Spleen (tissue), 11 donors: Measurements from ENCODE around the gene LRP2. TPM values are rescaled to one million over a fixed set of nuclear protein-coding genes. Genes with fewer than 3 reads are reported as not detected.
A peak's percentile ranks its signal among the peaks of the same experiment; 100 is the strongest.

Source experiments
- DNase-seq: peaks from one replicate; pipeline ENCODE4 v3.0.0-alpha.2; 2020
- H3K27ac ChIP-seq, 8 donors: fragments of 200-600 bp; sonication (generic) in 7 of 8; 1 replicate in 4 of 8; 2 replicates in 4 of 8; pipeline versions ENCODE4 v1.5.0 to v1.8.0; 2016 to 2021; ENCODE audit warnings: inconsistent platforms in 4 of 8, mild to moderate bottlenecking in 4 of 8, moderate library complexity in 1 of 8
- H3K27me3 ChIP-seq, 7 donors: fragments of 200-600 bp; sonication (generic) in 6 of 7; replicated peaks in 1 of 7; 1 replicate in 4 of 7; 2 replicates in 3 of 7; pipeline versions ENCODE4 v1.5.0 to v1.8.0; 2016 to 2021; ENCODE audit warnings: inconsistent platforms in 3 of 7, mild to moderate bottlenecking in 1 of 7
- H3K36me3 ChIP-seq, 6 donors: fragments of 200-600 bp; sonication (generic) in 5 of 6; 1 replicate in 4 of 6; 2 replicates in 2 of 6; pipeline versions ENCODE4 v1.5.0 to v1.8.0; 2016 to 2021; ENCODE audit warnings: inconsistent platforms in 2 of 6
- H3K4me1 ChIP-seq, 6 donors: fragments of 200-600 bp; sonication (generic) in 5 of 6; 1 replicate in 3 of 6; 2 replicates in 3 of 6; pipeline versions ENCODE4 v1.5.0 to v1.8.0; 2016 to 2021; ENCODE audit warnings: inconsistent platforms in 3 of 6
- H3K4me3 ChIP-seq, 8 donors: fragments of 200-600 bp; sonication (generic) in 7 of 8; 1 replicate in 4 of 8; 2 replicates in 4 of 8; pipeline versions ENCODE4 v1.5.0 to v1.8.0; 2016 to 2021; ENCODE audit warnings: inconsistent platforms in 4 of 8, mild to moderate bottlenecking in 4 of 8, moderate library complexity in 2 of 8
- H3K9me3 ChIP-seq, 8 donors: fragments of 200-600 bp; sonication (generic) in 7 of 8; 1 replicate in 4 of 8; 2 replicates in 4 of 8; pipeline versions ENCODE4 v1.5.0 to v1.8.0; 2016 to 2021; ENCODE audit warnings: inconsistent platforms in 4 of 8
- POLR2A ChIP-seq, 3 donors: fragments of 450-650 bp; IDR thresholded peaks; one replicate each; pipeline ENCODE4 v1.5.1; 2017; ENCODE audit warnings: antibody characterized with exemption in 3 of 3, mild to moderate bottlenecking in 1 of 3
- POLR2AphosphoS5 ChIP-seq, 3 donors: sonication (generic); formaldehyde crosslinking; IDR thresholded peaks; one replicate each; pipeline ENCODE4 v1.5.1; 2017; ENCODE audit warnings: antibody characterized with exemption in 3 of 3
- WGBS, 5 donors: extraction: QIAGEN DNeasy Blood & Tissue Kit in 3 of 5; methylation state at CpG; one replicate each; pipeline versions ENCODE4 v1.1.5 to v1.1.7; 2013 to 2018; 5-methylcytosine and 5-hydroxymethylcytosine counted together
- intact Hi-C: fragments of 100-400 bp; cut with DNase I; formaldehyde crosslinking; loops from one replicate; pipeline ENCODE4 v1.15.0; 2023; ENCODE audit warnings: low total_unique reads
- polyA plus RNA-seq, 3 donors: library from polyadenylated mRNA; stranded (reverse); fragments of 200-250 nt; gene quantifications; one replicate each; pipeline ENCODE4 v1.2.1, GENCODE V29; 2013
- total RNA-seq, 7 donors: library from RNA; depleted of rRNA in 3 of 7; stranded (reverse); fragments of >200 nt in 3 of 7; fragmentation: NEBNext Ultra II Directional in 4 of 7; extraction: Animal tissue kit (Norgen Biotek cat#: 25700) in 4 of 7; gene quantifications; one replicate each; pipeline versions ENCODE4 v1.1.0 to v1.2.1, GENCODE V29; 2016 to 2021
- TF ChIP-seq, protein P1 (sequence below), 11 experiments: fragments of 200-600 bp in 7 of 11; fragments of 450-650 bp in 4 of 11; sonication (generic) in 4 of 11; IDR thresholded peaks in 8 of 11; conservative IDR thresholded peaks in 3 of 11; 1 replicate in 7 of 11; 2 replicates in 4 of 11; pipeline versions ENCODE4 v1.4.0 to v1.8.0; 2016 to 2021; ENCODE audit warnings: antibody characterized with exemption in 11 of 11, inconsistent platforms in 4 of 11, mild to moderate bottlenecking in 1 of 11
- donor health status: healthy with polysubstance abuse.
- donor health status: DM: no; HTN: no; CAD: no; lungs with moderate emphysema.
- donor health status: DM: no; HTN: no; CAD: no.
- donor health status: Bipolar disorder and iron deficiency.
- donor health status: healthy.
- donor health status: DM: no; HTN: no; CAD: no.
- donor health status: DM: yes; HTN: yes; CAD: no.

Gene LRP2
- total and polyA plus RNA-seq, 10 donors = not detected

DNA sequence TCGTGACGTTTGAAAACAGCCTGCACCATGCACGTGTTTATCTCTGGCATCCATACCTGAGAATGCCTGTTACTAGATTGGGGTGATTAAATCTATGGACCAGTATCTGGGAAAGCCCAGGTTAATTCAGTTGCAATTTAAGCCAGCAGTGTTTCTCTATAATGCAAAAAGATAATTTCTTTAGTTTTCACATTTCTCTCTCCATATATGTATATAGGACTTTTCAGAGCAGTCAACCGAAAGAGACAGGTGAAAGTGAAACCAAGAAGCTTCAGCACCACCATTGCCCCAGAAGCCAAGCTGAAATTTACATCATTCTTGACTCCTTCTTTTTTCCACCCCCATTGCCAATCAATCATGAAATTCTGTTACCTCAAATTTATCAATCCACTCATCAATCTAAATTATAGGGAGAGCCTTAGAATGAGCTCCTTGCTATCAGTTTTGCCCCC lies 2.7 kb upstream of the LRP2 start:
- DNase-seq = no peak
- WGBS, 5 donors = 2 to 5% (median 3%) methylated on average over 4 of the region's 4 CpGs
- H3K27me3 ChIP-seq = peaks cover 0 to 52% (median 40%) of the 10 kb centered on the region in 7 donors
- no peaks in the 10 kb centered on the region for H3K9me3 ChIP-seq
- peaks cover 15 to 47% (median 40%) of the 10 kb centered on the region in 6 donors for H3K4me1 ChIP-seq
- H3K27ac ChIP-seq = no peak overlapping the region
- H3K4me3 ChIP-seq = peak overlapping the region; percentile 20 to 76 (median 56)
- intact Hi-C loops = no loop called here
- TF ChIP-seq POLR2A (IDR thresholded peaks at IDR 0.05) (no peak), POLR2AphosphoS5 (IDR thresholded peaks at IDR 0.05) (no peak)
- TF ChIP-seq, protein P1, sequence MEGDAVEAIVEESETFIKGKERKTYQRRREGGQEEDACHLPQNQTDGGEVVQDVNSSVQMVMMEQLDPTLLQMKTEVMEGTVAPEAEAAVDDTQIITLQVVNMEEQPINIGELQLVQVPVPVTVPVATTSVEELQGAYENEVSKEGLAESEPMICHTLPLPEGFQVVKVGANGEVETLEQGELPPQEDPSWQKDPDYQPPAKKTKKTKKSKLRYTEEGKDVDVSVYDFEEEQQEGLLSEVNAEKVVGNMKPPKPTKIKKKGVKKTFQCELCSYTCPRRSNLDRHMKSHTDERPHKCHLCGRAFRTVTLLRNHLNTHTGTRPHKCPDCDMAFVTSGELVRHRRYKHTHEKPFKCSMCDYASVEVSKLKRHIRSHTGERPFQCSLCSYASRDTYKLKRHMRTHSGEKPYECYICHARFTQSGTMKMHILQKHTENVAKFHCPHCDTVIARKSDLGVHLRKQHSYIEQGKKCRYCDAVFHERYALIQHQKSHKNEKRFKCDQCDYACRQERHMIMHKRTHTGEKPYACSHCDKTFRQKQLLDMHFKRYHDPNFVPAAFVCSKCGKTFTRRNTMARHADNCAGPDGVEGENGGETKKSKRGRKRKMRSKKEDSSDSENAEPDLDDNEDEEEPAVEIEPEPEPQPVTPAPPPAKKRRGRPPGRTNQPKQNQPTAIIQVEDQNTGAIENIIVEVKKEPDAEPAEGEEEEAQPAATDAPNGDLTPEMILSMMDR (IDR thresholded peaks at IDR 0.05 in 8 of 11, conservative IDR thresholded peaks at IDR 0.05 in 3 of 11) = no peak
- H3K36me3 ChIP-seq = no peaks in the 10 kb centered on the region

DNA sequence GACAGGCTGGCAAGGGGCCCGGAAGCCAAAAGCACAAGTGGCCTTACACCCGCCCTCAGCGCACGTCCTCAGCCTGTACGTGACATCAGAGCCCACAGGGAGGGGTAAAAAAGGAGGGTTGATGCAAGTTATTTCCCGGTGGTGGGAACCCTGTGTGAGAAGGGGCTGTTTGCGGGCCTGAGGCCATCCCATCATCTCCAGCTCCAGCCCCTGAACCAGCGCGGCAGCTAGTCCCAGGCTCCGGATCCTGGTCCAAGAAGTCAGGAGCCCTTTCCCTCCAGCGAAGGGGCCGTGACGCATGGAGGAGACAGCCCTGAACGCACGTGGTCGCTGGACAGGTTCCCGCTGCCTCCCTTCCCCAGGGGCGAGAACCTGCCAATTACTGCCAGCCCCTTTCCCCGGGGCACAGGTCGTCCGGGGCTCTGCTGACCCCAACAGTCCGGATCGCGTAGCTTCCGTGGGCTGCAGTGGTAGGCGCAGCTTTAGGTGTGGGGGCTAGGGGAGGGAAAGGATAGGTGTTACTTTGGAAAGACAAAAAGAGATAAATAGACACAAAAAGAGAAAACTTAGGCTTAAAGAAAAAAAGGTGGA lies 1.3 kb upstream of the LRP2 start:
- Histone ChIP-seq H3K27me3 (peaks cover 0 to 66% (median 47%) of the 10 kb centered on the region in 7 donors), H3K4me3 (peak overlapping the region; percentile 27 to 76 (median 56)), H3K9me3 (no peaks in the 10 kb centered on the region), H3K27ac (no peak overlapping the region), H3K36me3 (no peaks in the 10 kb centered on the region), H3K4me1 (peaks cover 15 to 47% (median 40%) of the 10 kb centered on the region in 6 donors)
- 0 to 3% (median 1%) methylated on average over 22 to 26 of the region's 26 CpGs for WGBS, 5 donors
- intact Hi-C loops = no loop called here
- peak; percentile 79 for DNase-seq
- TF ChIP-seq POLR2A (IDR thresholded peaks at IDR 0.05) = no peak

DNA sequence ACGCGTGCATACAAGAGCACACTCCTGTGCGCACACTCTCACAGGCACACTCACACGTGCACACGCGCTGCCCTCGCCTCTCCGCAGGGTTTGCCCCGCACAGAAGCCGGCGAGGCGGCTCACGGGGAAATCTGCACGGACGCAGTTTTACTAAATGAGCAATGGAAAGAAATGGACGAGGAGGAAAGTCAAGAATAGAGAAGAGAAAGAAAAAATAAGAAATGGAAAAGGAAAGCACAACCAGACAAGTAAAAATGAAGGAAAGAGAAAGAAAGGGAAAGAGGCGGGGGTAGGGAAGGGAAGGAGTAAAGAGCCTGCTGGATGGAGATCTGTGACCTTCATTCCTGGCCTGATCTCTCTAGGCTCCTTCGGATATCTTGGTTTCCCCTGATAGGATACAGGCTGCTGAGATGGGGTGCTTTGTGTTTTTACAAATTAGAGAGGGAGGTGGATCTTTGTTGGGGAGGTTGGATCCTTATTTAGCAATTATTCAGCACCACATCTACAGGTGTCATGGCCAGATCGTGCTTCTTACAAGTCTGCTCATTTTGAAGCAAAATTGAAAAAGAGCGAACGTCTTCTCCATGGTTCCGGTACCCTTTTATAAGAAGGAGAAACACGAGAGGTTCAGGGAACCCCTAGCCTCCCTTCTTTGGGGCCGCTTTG lies 693 bp upstream of the LRP2 start:
- 2 to 4% (median 2%) methylated on average over 24 of the region's 24 CpGs for WGBS, 5 donors
- no peak overlapping the region for H3K27ac ChIP-seq
- H3K4me1 ChIP-seq = peaks cover 15 to 47% (median 40%) of the 10 kb centered on the region in 6 donors

DNA sequence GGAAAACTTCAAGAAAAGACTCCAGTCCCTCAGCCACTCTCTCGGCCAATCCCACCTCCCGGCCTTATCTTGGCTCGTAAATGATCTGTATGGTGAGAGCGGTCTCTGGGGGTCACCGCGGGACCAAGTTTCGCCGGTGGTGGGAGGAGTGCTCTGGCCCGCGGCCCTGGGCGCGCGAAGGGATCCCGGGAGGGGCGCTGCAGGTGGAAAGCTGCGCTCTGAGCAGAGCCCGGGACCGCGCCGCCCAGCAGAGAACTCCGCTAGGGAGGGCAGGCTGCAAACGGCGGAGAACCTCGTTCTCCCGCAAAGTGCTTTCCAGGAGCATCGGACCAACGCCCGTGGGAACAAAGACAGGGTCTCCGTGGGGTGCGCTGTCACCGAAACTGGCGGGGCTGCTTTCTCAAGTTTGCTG lies 622 bp downstream of the LRP2 start:
- Histone ChIP-seq H3K4me3 (peak overlapping the region; percentile 41 to 76 (median 56)), H3K9me3 (no peaks in the 10 kb centered on the region), H3K36me3 (no peaks in the 10 kb centered on the region), H3K27ac (no peak overlapping the region), H3K27me3 (peaks cover 0 to 82% (median 47%) of the 10 kb centered on the region in 7 donors), H3K4me1 (peaks cover 15 to 47% (median 40%) of the 10 kb centered on the region in 6 donors)
- TF ChIP-seq POLR2A (IDR thresholded peaks at IDR 0.05) (no peak), POLR2AphosphoS5 (IDR thresholded peaks at IDR 0.05) (no peak)
- TF ChIP-seq, protein P1 (IDR thresholded peaks at IDR 0.05 in 8 of 11, conservative IDR thresholded peaks at IDR 0.05 in 3 of 11) = no peak
- DNase-seq = no peak
- 1% methylated on average over 18 to 32 of the region's 32 CpGs for WGBS, 5 donors
- intact Hi-C loops = no loop called here

More for the DNA sequence above, 693 bp upstream of the LRP2 start:
- peaks cover 0 to 73% (median 47%) of the 10 kb centered on the region in 7 donors for H3K27me3 ChIP-seq
- intact Hi-C loops = no loop called here
- H3K4me3 ChIP-seq = peak overlapping the region; percentile 41 to 76 (median 56)
- no peaks in the 10 kb centered on the region for H3K36me3 ChIP-seq
- TF ChIP-seq, protein P1 (IDR thresholded peaks at IDR 0.05 in 8 of 11, conservative IDR thresholded peaks at IDR 0.05 in 3 of 11) = no peak
- TF ChIP-seq POLR2A (IDR thresholded peaks at IDR 0.05) = no peak
- H3K9me3 ChIP-seq = no peaks in the 10 kb centered on the region
- DNase-seq = no peak
